HEK293T (cell line): ENCODE results near the gene ZNF768.
"Not testable (repeated sequence)": the region's sequence is repeated elsewhere in the genome, so short reads cannot be mapped to it uniquely, and the experiment has no call there.

Experiments
- CTCF ChIA-PET: fragments of 350-600 bp; formaldehyde crosslinking; extraction: SDS; loops from one replicate; lab custom pipeline; 2021; ENCODE audit warnings: antibody characterized with exemption, inconsistent platforms; lab: Yijun Ruan, JAX
- POLR2A ChIA-PET: fragments of 350-600 bp; formaldehyde crosslinking; extraction: SDS; loops from one replicate; lab custom pipeline; 2020; ENCODE audit warnings: antibody characterized with exemption, inconsistent platforms; lab: Yijun Ruan, JAX
- DNase-seq: peaks from one replicate; pipeline ENCODE4 v3.0.0; 2012; ENCODE audit warnings: mixed read lengths; ENCODE audit errors: extremely low spot score
- ARNT ChIP-seq: fragments of 450-650 bp; IDR thresholded peaks from 2 replicates; pipeline ENCODE4 v1.6.1; 2017; ENCODE audit warnings: mild to moderate bottlenecking
- BHLHE40 ChIP-seq: fragments of 450-650 bp; IDR thresholded peaks from 2 replicates; pipeline ENCODE4 v1.6.1; 2016; ENCODE audit warnings: mild to moderate bottlenecking, moderate library complexity, borderline replicate concordance
- CTBP1 ChIP-seq: fragments of 450-650 bp; IDR thresholded peaks from 2 replicates; pipeline ENCODE4 v1.6.1; 2016; ENCODE audit warnings: borderline replicate concordance
- ELF4 ChIP-seq: fragments of 450-650 bp; IDR thresholded peaks from 2 replicates; pipeline ENCODE4 v1.6.1; 2017; ENCODE audit warnings: antibody characterized with exemption
- FOXA1 ChIP-seq: fragments of 450-650 bp; IDR thresholded peaks from 2 replicates; pipeline ENCODE4 v1.6.1; 2016; ENCODE audit warnings: mild to moderate bottlenecking
- FOXK2 ChIP-seq: fragments of 450-650 bp; IDR thresholded peaks from 2 replicates; pipeline ENCODE4 v1.6.1; 2016; ENCODE audit warnings: mild to moderate bottlenecking
- FOXM1 ChIP-seq: fragments of 450-650 bp; IDR thresholded peaks from 2 replicates; pipeline ENCODE4 v1.6.1; 2017; ENCODE audit warnings: mild to moderate bottlenecking, borderline replicate concordance
- HDGF ChIP-seq: fragments of 450-650 bp; IDR thresholded peaks from 2 replicates; pipeline ENCODE4 v1.6.1; 2017; ENCODE audit warnings: antibody characterized with exemption, borderline replicate concordance
- L3MBTL2 ChIP-seq: fragments of 450-650 bp; conservative IDR thresholded peaks from 2 replicates; pipeline ENCODE4 v1.6.1; 2016; ENCODE audit warnings: mild to moderate bottlenecking
- LEF1 ChIP-seq: fragments of 450-650 bp; IDR thresholded peaks from 2 replicates; pipeline ENCODE4 v1.6.1; 2017; ENCODE audit warnings: mild to moderate bottlenecking, borderline replicate concordance
- NFRKB ChIP-seq: fragments of 450-650 bp; IDR thresholded peaks from 2 replicates; pipeline ENCODE4 v1.6.1; 2016; ENCODE audit warnings: mild to moderate bottlenecking, moderate library complexity
- PKNOX1 ChIP-seq: fragments of 450-650 bp; IDR thresholded peaks from 2 replicates; pipeline ENCODE4 v1.6.1; 2016
- SP1 ChIP-seq: fragments of 450-650 bp; IDR thresholded peaks from 2 replicates; pipeline ENCODE4 v1.6.1; 2017
- SUZ12 ChIP-seq: fragments of 450-650 bp; IDR thresholded peaks from 2 replicates; pipeline ENCODE4 v1.6.1; 2016; ENCODE audit warnings: mild to moderate bottlenecking
- TARDBP ChIP-seq: fragments of 450-650 bp; IDR thresholded peaks from 2 replicates; pipeline ENCODE4 v1.6.1; 2016
- ZNF384 ChIP-seq: fragments of 450-650 bp; IDR thresholded peaks from 2 replicates; pipeline ENCODE4 v1.6.1; 2016

The ZNF768 gene

GRCh38 chr16:30481381-30481780 is 45.0 kb downstream of the ZNF768 start:
- TF ChIP-seq TARDBP (no peak), LEF1 (no peak), FOXA1 (no peak), ELF4 (no peak), SUZ12 (no peak), FOXK2 (no peak), NFRKB (no peak), PKNOX1 (no peak), BHLHE40 (no peak), CTBP1 (no peak), ARNT (no peak), FOXM1 (no peak), SP1 (no peak), L3MBTL2 (no peak), ZNF384 (no peak), HDGF (no peak)
- CTCF ChIA-PET: no interaction called here
- POLR2A ChIA-PET: interaction anchor here (0.6 kb wide), 1 partner anchor 43 kb away, joined by 3 read pairs; no protein-coding TSS in a partner anchor
- DNase-seq: no peak

- TF ChIP-seq PKNOX1 (no peak), SUZ12 (no peak), SP1 (no peak), L3MBTL2 (no peak), HDGF (no peak), ZNF384 (no peak), NFRKB (no peak), ARNT (no peak), BHLHE40 (no peak), FOXA1 (no peak), FOXM1 (no peak), CTBP1 (no peak)
- CTCF ChIA-PET: no interaction called here
- DNase-seq: no peak
- POLR2A ChIA-PET: no interaction called here
These were observed 47.4 kb downstream of the ZNF768 start for GRCh38 chr16:30478766-30479478.

GRCh38 chr16:30477773-30478172 is 48.6 kb downstream of the ZNF768 start:
- CTCF ChIA-PET: interaction anchor here (1.2 kb wide), 1 partner anchor 31 kb away, joined by 5 read pairs; no protein-coding TSS in a partner anchor
- POLR2A ChIA-PET, DNase-seq: not testable (repeated sequence)

GRCh38 chr16:30476991-30477390 is 49.4 kb downstream of the ZNF768 start:
- POLR2A ChIA-PET: interaction anchor here (1.0 to 1.5 kb wide), 2 partner anchors 47 to 96 kb away, joined by 3 read pairs; no protein-coding TSS in a partner anchor
- TF ChIP-seq LEF1 (no peak), ZNF384 (no peak), TARDBP (no peak), FOXK2 (no peak), CTBP1 (no peak), SP1 (no peak), L3MBTL2 (no peak), ELF4 (no peak)
- no peak for DNase-seq
- CTCF ChIA-PET: interaction anchor here (1.2 kb wide), 1 partner anchor 32 kb away, joined by 5 read pairs; no protein-coding TSS in a partner anchor

- CTCF ChIA-PET: interaction anchor here (1.1 kb wide), 1 partner anchor 45 kb away, joined by 4 read pairs; the partner anchor contains the start of gene DCTPP1
- POLR2A ChIA-PET: no interaction called here
- DNase-seq: no peak
- no peak for TF ChIP-seq SP1
- TF ChIP-seq ARNT: no peak
- no peak for TF ChIP-seq TARDBP
- TF ChIP-seq ELF4: no peak
- no peak for TF ChIP-seq L3MBTL2
- no peak for TF ChIP-seq BHLHE40
- no peak for TF ChIP-seq ZNF384
- TF ChIP-seq FOXM1: no peak
- TF ChIP-seq CTBP1: no peak
- no peak for TF ChIP-seq FOXA1
- TF ChIP-seq NFRKB: no peak
These were observed 51.7 kb downstream of the ZNF768 start for GRCh38 chr16:30474684-30475083.

GRCh38 chr16:30474074-30474452 is 52.3 kb downstream of the ZNF768 start:
- no peak for TF ChIP-seq BHLHE40
- TF ChIP-seq TARDBP: no peak
- DNase-seq: no peak
- POLR2A ChIA-PET: interaction anchor here (0.8 kb wide), 1 partner anchor 29 kb away, joined by 4 read pairs; the partner anchor contains the start of gene SEPHS2
- CTCF ChIA-PET: no interaction called here
